ENCODE measurements around the gene SGO2. TPM values are rescaled to one million over a fixed set of nuclear protein-coding genes. Genes with fewer than 3 reads are reported as not detected.

The SGO2 gene
- total RNA-seq, 2 donors from 2014 or later: 7.6 to 19.5 TPM

GRCh38 chr2:200482194-200482593 is 43.8 kb upstream of the SGO2 start:
- Histone ChIP-seq H3K27me3 (no peaks in the 10 kb centered on the region), H3K27ac (no peak overlapping the region), H3K4me1 (no peaks in the 10 kb centered on the region), H3K9me3 (no peaks in the 10 kb centered on the region), H3K9ac (ENCODE audit: low read depth in 2 of 2, low read length in 2 of 2) (no peak overlapping the region), H3K36me3 (no peaks in the 10 kb centered on the region), H3K4me3 (no peak overlapping the region)
- intact Hi-C loops (cut with DNase I): loop anchor here (5.0 to 10.0 kb wide), 2 partner anchors 223 to 505 kb away; no protein-coding TSS in a partner anchor
- TF ChIP-seq, protein P1, sequence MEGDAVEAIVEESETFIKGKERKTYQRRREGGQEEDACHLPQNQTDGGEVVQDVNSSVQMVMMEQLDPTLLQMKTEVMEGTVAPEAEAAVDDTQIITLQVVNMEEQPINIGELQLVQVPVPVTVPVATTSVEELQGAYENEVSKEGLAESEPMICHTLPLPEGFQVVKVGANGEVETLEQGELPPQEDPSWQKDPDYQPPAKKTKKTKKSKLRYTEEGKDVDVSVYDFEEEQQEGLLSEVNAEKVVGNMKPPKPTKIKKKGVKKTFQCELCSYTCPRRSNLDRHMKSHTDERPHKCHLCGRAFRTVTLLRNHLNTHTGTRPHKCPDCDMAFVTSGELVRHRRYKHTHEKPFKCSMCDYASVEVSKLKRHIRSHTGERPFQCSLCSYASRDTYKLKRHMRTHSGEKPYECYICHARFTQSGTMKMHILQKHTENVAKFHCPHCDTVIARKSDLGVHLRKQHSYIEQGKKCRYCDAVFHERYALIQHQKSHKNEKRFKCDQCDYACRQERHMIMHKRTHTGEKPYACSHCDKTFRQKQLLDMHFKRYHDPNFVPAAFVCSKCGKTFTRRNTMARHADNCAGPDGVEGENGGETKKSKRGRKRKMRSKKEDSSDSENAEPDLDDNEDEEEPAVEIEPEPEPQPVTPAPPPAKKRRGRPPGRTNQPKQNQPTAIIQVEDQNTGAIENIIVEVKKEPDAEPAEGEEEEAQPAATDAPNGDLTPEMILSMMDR (IDR thresholded peaks at IDR 0.05): no peak
- DNase-seq: no peak

GRCh38 chr2:200483729-200484198 is 42.2 kb upstream of the SGO2 start:
- Histone ChIP-seq H3K9me3 (no peaks in the 10 kb centered on the region), H3K36me3 (no peaks in the 10 kb centered on the region), H3K9ac (ENCODE audit: low read depth in 2 of 2, low read length in 2 of 2) (no peak overlapping the region), H3K27me3 (no peaks in the 10 kb centered on the region), H3K27ac (no peak overlapping the region), H3K4me1 (no peaks in the 10 kb centered on the region), H3K4me3 (no peak overlapping the region)
- intact Hi-C loops (cut with DNase I): loop anchor here (5.0 to 10.0 kb wide), 2 partner anchors 221 to 506 kb away; no protein-coding TSS in a partner anchor
- DNase-seq: peak; percentile 76
- TF ChIP-seq, protein P1 (IDR thresholded peaks at IDR 0.05): peak; percentile 62

DNA sequence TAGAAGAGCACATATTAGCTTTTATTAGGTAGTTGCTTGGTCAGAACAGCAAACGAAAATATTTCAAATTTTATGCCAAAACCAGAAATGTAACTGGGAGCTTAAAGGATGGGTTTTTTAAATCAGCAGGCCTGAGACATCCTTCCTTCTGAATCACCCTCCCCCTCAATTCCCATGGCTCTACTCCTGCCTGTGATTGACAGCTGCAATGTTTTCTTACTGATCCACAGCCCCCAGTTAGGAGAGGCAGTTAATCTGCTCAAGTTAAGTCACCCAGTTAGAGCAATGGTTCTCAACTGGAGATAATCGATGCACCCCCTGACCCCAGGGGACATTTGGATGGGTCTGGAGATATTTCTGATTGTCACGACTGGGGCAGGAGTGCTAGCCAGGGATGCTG is 41.1 kb upstream of the SGO2 start:
- no peaks in the 10 kb centered on the region for H3K36me3 ChIP-seq
- H3K9ac ChIP-seq (ENCODE audit: low read depth in 2 of 2, low read length in 2 of 2): no peak overlapping the region
- H3K27me3 ChIP-seq: no peaks in the 10 kb centered on the region
- DNase-seq: no peak
- no peaks in the 10 kb centered on the region for H3K4me1 ChIP-seq
- TF ChIP-seq, protein P1 (IDR thresholded peaks at IDR 0.05): no peak
- H3K9me3 ChIP-seq: no peaks in the 10 kb centered on the region
- H3K4me3 ChIP-seq: no peak overlapping the region
- no peak overlapping the region for H3K27ac ChIP-seq
- intact Hi-C loops (cut with DNase I): loop anchor here (5.0 to 10.0 kb wide), 2 partner anchors 220 to 508 kb away; no protein-coding TSS in a partner anchor

DNA sequence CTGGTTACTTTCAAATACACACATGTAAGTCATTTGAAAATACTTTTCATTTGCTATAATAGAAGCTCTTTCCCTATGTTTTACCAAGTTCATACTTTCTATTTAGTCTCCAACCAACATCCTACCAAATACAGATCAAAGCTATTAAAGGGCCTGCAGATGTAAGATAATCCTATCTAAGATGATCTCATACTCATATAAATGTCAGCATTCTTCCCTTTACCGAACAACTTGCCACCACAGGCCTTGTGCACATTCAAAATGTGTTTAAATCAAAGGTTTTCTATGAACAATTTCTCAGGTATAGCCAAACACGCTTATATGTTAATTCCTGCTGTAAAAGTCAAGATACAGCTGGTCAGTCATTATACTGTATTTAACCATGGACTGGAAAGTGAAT is 39.5 kb upstream of the SGO2 start:
- Histone ChIP-seq H3K4me1 (no peaks in the 10 kb centered on the region), H3K36me3 (no peaks in the 10 kb centered on the region), H3K27ac (no peak overlapping the region), H3K9ac (ENCODE audit: low read depth in 2 of 2, low read length in 2 of 2) (no peak overlapping the region), H3K4me3 (no peak overlapping the region), H3K9me3 (no peaks in the 10 kb centered on the region), H3K27me3 (no peaks in the 10 kb centered on the region)
- no peak for DNase-seq
- TF ChIP-seq, protein P1 (IDR thresholded peaks at IDR 0.05): no peak
- intact Hi-C loops (cut with DNase I): loop anchor here (10.0 kb wide), 1 partner anchor 218 kb away; no protein-coding TSS in a partner anchor

DNA sequence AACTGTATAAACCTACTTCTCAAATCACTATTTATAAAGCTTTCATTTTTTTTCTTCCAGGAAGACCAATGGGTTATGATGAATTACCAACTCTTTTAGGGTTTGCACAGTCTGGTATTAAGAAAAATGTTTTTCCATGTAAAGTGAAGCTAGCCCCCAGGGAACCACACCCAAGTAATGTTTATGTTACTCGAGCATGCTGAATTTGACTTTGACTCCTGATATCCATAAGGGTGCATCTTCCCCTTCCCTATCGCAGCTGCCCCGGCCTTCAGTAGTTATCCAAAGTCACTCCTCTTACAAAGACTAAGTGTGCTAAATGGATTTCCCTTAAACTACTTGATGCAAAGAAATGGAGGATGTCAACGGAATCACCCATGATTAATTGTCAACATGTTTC is 37.8 kb upstream of the SGO2 start:
- Histone ChIP-seq H3K9me3 (no peaks in the 10 kb centered on the region), H3K4me3 (no peak overlapping the region), H3K4me1 (no peaks in the 10 kb centered on the region), H3K36me3 (no peaks in the 10 kb centered on the region), H3K9ac (ENCODE audit: low read depth in 2 of 2, low read length in 2 of 2) (no peak overlapping the region), H3K27ac (no peak overlapping the region), H3K27me3 (no peaks in the 10 kb centered on the region)
- no peak for DNase-seq
- TF ChIP-seq, protein P1 (IDR thresholded peaks at IDR 0.05): no peak
- intact Hi-C loops (cut with DNase I): loop anchor here (10.0 kb wide), 1 partner anchor 217 kb away; no protein-coding TSS in a partner anchor
